Loucy (cell line): Measurements from ENCODE around the gene CUX1.

Experiments
- H2AFZ ChIP-seq: fragments of 200-600 bp; sonication (generic); 2 replicates; pipeline ENCODE4 v1.6.0; 2016; ENCODE audit warnings: antibody characterized with exemption, mild to moderate bottlenecking, low read length, moderate library complexity
- H3F3A ChIP-seq: fragments of 200-600 bp; 2 replicates; pipeline ENCODE4 v1.6.0; 2016; ENCODE audit warnings: antibody characterized with exemption, low read depth, mild to moderate bottlenecking
- H3K27me3 ChIP-seq: fragments of 200-600 bp; sonication (generic); 2 replicates; pipeline ENCODE4 v1.6.1; 2014; ENCODE audit warnings: low read length, mild to moderate bottlenecking; ENCODE audit not compliant: insufficient read depth, poor library complexity, severe bottlenecking
- H3K36me3 ChIP-seq: fragments of 200-600 bp; sonication (generic); 2 replicates; pipeline ENCODE4 v1.6.1; 2016; ENCODE audit warnings: low read length; ENCODE audit not compliant: insufficient read depth
- H3K4me1 ChIP-seq: fragments of 200-600 bp; sonication (generic); 2 replicates; pipeline ENCODE4 v1.5.1; 2014; ENCODE audit warnings: low read length, mild to moderate bottlenecking; ENCODE audit not compliant: insufficient read depth, poor library complexity, severe bottlenecking
- H3K4me2 ChIP-seq: fragments of 200-600 bp; sonication (generic); 2 replicates; pipeline ENCODE4 v1.6.0; 2014; ENCODE audit warnings: antibody characterized with exemption, low read length, low read depth, mild to moderate bottlenecking; ENCODE audit not compliant: poor library complexity, severe bottlenecking
- H3K4me3 ChIP-seq: fragments of 200-600 bp; sonication (generic); 2 replicates; pipeline ENCODE4 v1.5.1; 2014; ENCODE audit warnings: low read length, mild to moderate bottlenecking, mixed read lengths; ENCODE audit not compliant: poor library complexity, severe bottlenecking
- H3K79me2 ChIP-seq: fragments of 200-600 bp; sonication (generic); 2 replicates; pipeline ENCODE4 v1.6.1; 2014; ENCODE audit warnings: low read length; ENCODE audit not compliant: insufficient read depth
- H3K9ac ChIP-seq: fragments of 200-600 bp; sonication (generic); 2 replicates; pipeline ENCODE4 v1.6.0; 2014; ENCODE audit warnings: mild to moderate bottlenecking, low read depth, low read length, moderate library complexity; ENCODE audit not compliant: poor library complexity, severe bottlenecking
- H3K9me2 ChIP-seq: fragments of 200-600 bp; sonication (generic); replicated peaks from 2 replicates; pipeline ENCODE4 v1.6.1; 2016; ENCODE audit warnings: low read depth, low read length, mixed read lengths
- H3K9me3 ChIP-seq: fragments of 200-600 bp; sonication (generic); 2 replicates; pipeline ENCODE4 v1.6.1; 2014; ENCODE audit warnings: mild to moderate bottlenecking, antibody characterized with exemption, low read length, low read depth; ENCODE audit not compliant: insufficient read depth
- H4K20me1 ChIP-seq: fragments of 200-600 bp; sonication (generic); 2 replicates; pipeline ENCODE4 v1.6.0; 2014; ENCODE audit warnings: antibody characterized with exemption, low read length, mild to moderate bottlenecking; ENCODE audit not compliant: insufficient read depth, poor library complexity, severe bottlenecking
- CTCF ChIP-seq: fragments of 200-600 bp; sonication (generic); conservative IDR thresholded peaks from 2 replicates; pipeline ENCODE4 v1.5.1; 2014; ENCODE audit warnings: mild to moderate bottlenecking, antibody characterized with exemption, low read length
- EZH2phosphoT487 ChIP-seq: fragments of 200-600 bp; IDR thresholded peaks from 2 replicates; pipeline ENCODE4 v1.6.1; 2018; ENCODE audit warnings: antibody characterized with exemption, mild to moderate bottlenecking, moderate library complexity, borderline replicate concordance

Gene CUX1

DNA sequence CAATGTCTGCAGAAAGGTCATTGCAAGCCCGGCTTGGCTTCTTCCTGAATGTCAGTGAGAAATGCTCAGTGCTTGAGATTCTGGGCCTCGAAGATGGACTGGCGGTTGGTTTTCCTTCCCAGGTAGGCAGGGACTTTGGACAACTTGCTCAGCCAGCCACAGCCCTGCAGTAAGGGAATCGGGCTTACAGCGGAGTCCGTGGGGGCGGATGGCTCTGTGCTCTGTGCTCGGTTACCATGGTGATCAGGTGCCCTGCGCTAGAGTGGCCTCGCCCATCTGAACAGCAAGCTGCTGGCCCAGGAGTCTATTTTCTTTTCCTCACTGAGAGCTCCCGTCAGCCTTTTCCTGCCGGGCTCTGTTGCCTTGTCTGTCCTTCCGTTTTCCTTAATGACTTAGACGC lies 391.4 kb downstream of the CUX1 start:
- Histone ChIP-seq H3K4me1 (no peaks in the 10 kb centered on the region), H3K4me3 (no peak overlapping the region), H3K9me3 (no peaks in the 10 kb centered on the region), H3K9me2 (no peaks in the 10 kb centered on the region), H3F3A (no peaks in the 10 kb centered on the region), H3K4me2 (no peak overlapping the region), H2AFZ (no peak overlapping the region), H4K20me1 (no peaks in the 10 kb centered on the region), H3K79me2 (no peaks in the 10 kb centered on the region), H3K27me3 (no peaks in the 10 kb centered on the region), H3K9ac (no peak overlapping the region), H3K36me3 (peaks cover 74% of the 10 kb centered on the region; the same call in 1 of the 2 replicates)
- TF ChIP-seq CTCF (no peak), EZH2phosphoT487 (no peak)

DNA sequence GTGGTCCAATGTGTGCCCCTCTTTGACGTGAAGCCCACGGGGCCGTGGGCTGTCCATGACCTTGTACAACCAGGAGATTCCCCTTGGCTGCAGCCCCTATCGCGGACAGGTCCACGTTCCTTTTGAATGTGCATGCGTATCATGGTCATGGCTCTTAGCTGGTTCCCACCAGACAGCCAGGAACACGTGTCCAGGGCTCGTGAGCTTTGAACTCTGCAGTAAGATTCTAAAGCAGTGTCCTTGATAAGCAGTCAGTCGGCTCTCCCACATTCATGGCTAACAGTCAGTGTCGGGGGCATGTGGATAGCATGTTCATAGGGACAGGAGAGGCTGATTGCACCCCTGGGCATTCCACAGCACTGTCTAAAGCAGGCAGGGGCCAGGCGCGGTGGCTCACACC lies 393.4 kb downstream of the CUX1 start:
- H3K36me3 ChIP-seq = peaks cover 66% of the 10 kb centered on the region; the same call in 1 of the 2 replicates
- H3K9me3 ChIP-seq = no peaks in the 10 kb centered on the region
- TF ChIP-seq CTCF = no peak
- no peak for TF ChIP-seq EZH2phosphoT487
- no peak overlapping the region for H3K4me2 ChIP-seq
- no peak overlapping the region for H3K4me3 ChIP-seq
- no peaks in the 10 kb centered on the region for H3K27me3 ChIP-seq
- no peaks in the 10 kb centered on the region for H3K4me1 ChIP-seq
- no peak overlapping the region for H2AFZ ChIP-seq
- H3K79me2 ChIP-seq = no peaks in the 10 kb centered on the region
- no peaks in the 10 kb centered on the region for H3K9me2 ChIP-seq
- no peaks in the 10 kb centered on the region for H3F3A ChIP-seq
- no peak overlapping the region for H3K9ac ChIP-seq
- no peaks in the 10 kb centered on the region for H4K20me1 ChIP-seq

GRCh38 chr7:102211590-102212550 lies 394.4 kb downstream of the CUX1 start:
- no peak for TF ChIP-seq EZH2phosphoT487
- TF ChIP-seq CTCF = no peak
- H3K4me1 ChIP-seq = no peaks in the 10 kb centered on the region
- no peaks in the 10 kb centered on the region for H3K27me3 ChIP-seq
- H3K9me3 ChIP-seq = no peaks in the 10 kb centered on the region
- no peaks in the 10 kb centered on the region for H4K20me1 ChIP-seq
- H3K4me3 ChIP-seq = no peak overlapping the region
- no peak overlapping the region for H3K9ac ChIP-seq
- peaks cover 65% of the 10 kb centered on the region; the same call in 1 of the 2 replicates for H3K36me3 ChIP-seq
- no peaks in the 10 kb centered on the region for H3K79me2 ChIP-seq
- H3K9me2 ChIP-seq = no peaks in the 10 kb centered on the region
- no peaks in the 10 kb centered on the region for H3F3A ChIP-seq
- H3K4me2 ChIP-seq = no peak overlapping the region
- no peak overlapping the region for H2AFZ ChIP-seq
